ENCODE results near the gene FNBP1L.

DNA sequence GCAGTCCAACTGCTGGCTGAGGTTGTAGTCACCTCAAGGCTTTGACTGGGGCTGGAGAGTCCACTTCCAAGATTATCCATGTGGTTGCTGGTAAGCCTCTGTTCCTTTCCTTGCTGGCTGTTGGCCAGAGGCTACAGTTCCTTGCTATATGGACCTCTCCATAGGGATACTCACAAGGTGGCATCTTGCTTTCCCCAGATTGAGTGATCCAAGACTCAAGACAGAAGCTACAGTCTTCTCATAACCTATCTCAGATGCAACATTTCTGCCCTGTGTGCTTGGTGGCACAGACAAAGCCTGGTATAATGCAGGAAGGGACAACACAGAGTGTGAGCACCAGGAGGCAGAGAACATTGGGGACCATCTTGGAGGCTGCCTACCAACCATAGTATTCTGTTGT is 111.8 kb downstream of the FNBP1L start:
- TF ChIP-seq, protein P1, sequence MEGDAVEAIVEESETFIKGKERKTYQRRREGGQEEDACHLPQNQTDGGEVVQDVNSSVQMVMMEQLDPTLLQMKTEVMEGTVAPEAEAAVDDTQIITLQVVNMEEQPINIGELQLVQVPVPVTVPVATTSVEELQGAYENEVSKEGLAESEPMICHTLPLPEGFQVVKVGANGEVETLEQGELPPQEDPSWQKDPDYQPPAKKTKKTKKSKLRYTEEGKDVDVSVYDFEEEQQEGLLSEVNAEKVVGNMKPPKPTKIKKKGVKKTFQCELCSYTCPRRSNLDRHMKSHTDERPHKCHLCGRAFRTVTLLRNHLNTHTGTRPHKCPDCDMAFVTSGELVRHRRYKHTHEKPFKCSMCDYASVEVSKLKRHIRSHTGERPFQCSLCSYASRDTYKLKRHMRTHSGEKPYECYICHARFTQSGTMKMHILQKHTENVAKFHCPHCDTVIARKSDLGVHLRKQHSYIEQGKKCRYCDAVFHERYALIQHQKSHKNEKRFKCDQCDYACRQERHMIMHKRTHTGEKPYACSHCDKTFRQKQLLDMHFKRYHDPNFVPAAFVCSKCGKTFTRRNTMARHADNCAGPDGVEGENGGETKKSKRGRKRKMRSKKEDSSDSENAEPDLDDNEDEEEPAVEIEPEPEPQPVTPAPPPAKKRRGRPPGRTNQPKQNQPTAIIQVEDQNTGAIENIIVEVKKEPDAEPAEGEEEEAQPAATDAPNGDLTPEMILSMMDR (IDR thresholded peaks at IDR 0.05; ENCODE audit: low read length): no peak
- TF ChIP-seq EZH2 (optimal IDR thresholded peaks at IDR 0.05; ENCODE audit: low read depth, low read length) (no peak), EZH2phosphoT487 (IDR thresholded peaks at IDR 0.05; ENCODE audit: low read length) (no peak)

Measured in MM.1S (cell line).